ENCODE results near the gene ACTR10. TPM values are rescaled to one million over a fixed set of nuclear protein-coding genes. Genes with fewer than 3 reads are reported as not detected.
A peak's percentile ranks its signal among the peaks of the same experiment; 100 is the strongest.

The ACTR10 gene
- total RNA-seq, 1 donor from 2014 or later: 42.2 TPM

DNA sequence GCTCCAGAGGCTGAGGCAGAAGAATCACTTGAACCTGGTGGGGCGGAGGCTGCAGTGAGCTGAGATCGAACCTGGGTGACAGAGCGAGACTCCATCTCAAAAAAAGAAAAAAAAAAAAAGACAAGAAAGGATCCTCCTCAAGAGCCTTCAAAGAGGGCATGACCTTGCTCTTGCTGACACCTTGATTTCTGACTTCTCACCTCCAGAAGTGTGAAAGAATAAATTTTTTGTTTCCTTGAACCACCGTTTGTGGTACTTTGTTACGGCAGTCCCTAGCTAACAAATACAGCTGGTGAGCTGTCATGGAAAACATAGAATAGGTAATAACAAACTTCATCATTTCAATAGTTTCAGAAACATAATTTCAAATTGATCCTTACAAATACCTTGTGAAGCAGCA is 1.9 kb upstream of the ACTR10 start:
- H3K27me3 ChIP-seq: no peaks in the 10 kb centered on the region
- no peak overlapping the region for H3K4me3 ChIP-seq
- no peak overlapping the region for H3K27ac ChIP-seq
- TF ChIP-seq CTCF (IDR thresholded peaks at IDR 0.05) (no peak), POLR2A (IDR thresholded peaks at IDR 0.05) (no peak), POLR2AphosphoS5 (IDR thresholded peaks at IDR 0.05; ENCODE audit: insufficient read depth in 1 of 2, low read depth in 1 of 2) (no peak)
- no peaks in the 10 kb centered on the region for H3K9me3 ChIP-seq
- intact Hi-C loops (cut with DNase I): no loop called here
- DNase-seq (ENCODE audit: extremely low spot score in 2 of 2): no peak
- peaks cover 0 to 2% of the 10 kb centered on the region in 2 donors for H3K36me3 ChIP-seq
- H3K4me1 ChIP-seq: peaks cover 23% of the 10 kb centered on the region

- Histone ChIP-seq H3K27me3 (no peaks in the 10 kb centered on the region), H3K9me3 (no peaks in the 10 kb centered on the region), H3K4me3 (peak overlapping the region; percentile 77 to 83), H3K36me3 (peaks cover 0 to 11% of the 10 kb centered on the region in 2 donors), H3K27ac (peak overlapping the region; percentile 91), H3K4me1 (peaks cover 23% of the 10 kb centered on the region)
- DNase-seq (ENCODE audit: extremely low spot score in 2 of 2): no peak
- TF ChIP-seq POLR2AphosphoS5 (IDR thresholded peaks at IDR 0.05; ENCODE audit: insufficient read depth in 1 of 2, low read depth in 1 of 2) (no peak), CTCF (IDR thresholded peaks at IDR 0.05) (no peak), POLR2A (IDR thresholded peaks at IDR 0.05) (no peak)
- intact Hi-C loops (cut with DNase I): no loop called here
Observed at GRCh38 chr14:58200480-58200841, 512 bp downstream of the ACTR10 start.

- Histone ChIP-seq H3K4me1 (peaks cover 23% of the 10 kb centered on the region), H3K36me3 (peaks cover 0 to 11% of the 10 kb centered on the region in 2 donors), H3K4me3 (peak overlapping the region; percentile 77 to 83), H3K27me3 (no peaks in the 10 kb centered on the region), H3K27ac (peak overlapping the region; percentile 91), H3K9me3 (no peaks in the 10 kb centered on the region)
- no peak for TF ChIP-seq POLR2A (IDR thresholded peaks at IDR 0.05)
- TF ChIP-seq POLR2AphosphoS5 (IDR thresholded peaks at IDR 0.05; ENCODE audit: insufficient read depth in 1 of 2, low read depth in 1 of 2): no peak
- TF ChIP-seq CTCF (IDR thresholded peaks at IDR 0.05): no peak
- intact Hi-C loops (cut with DNase I): no loop called here
- DNase-seq (ENCODE audit: extremely low spot score in 2 of 2): no peak
Observed at GRCh38 chr14:58200846-58201245, 897 bp downstream of the ACTR10 start.

GRCh38 chr14:58213176-58213575 is 13.2 kb downstream of the ACTR10 start:
- Histone ChIP-seq H3K4me1 (no peaks in the 10 kb centered on the region), H3K36me3 (peaks cover under 1 to 71% of the 10 kb centered on the region in 2 donors), H3K4me3 (no peak overlapping the region), H3K9me3 (no peaks in the 10 kb centered on the region), H3K27me3 (no peaks in the 10 kb centered on the region), H3K27ac (no peak overlapping the region)
- no peak for DNase-seq (ENCODE audit: extremely low spot score in 2 of 2)
- TF ChIP-seq POLR2A (IDR thresholded peaks at IDR 0.05) (no peak), POLR2AphosphoS5 (IDR thresholded peaks at IDR 0.05; ENCODE audit: insufficient read depth in 1 of 2, low read depth in 1 of 2) (no peak), CTCF (IDR thresholded peaks at IDR 0.05) (no peak)
- intact Hi-C loops (cut with DNase I): no loop called here

GRCh38 chr14:58215191-58215914 is 15.4 kb downstream of the ACTR10 start:
- no peak for DNase-seq (ENCODE audit: extremely low spot score in 2 of 2)
- Histone ChIP-seq H3K36me3 (peaks cover 0 to 55% of the 10 kb centered on the region in 2 donors), H3K9me3 (no peaks in the 10 kb centered on the region)

More at GRCh38 chr14:58215191-58215914, 15.4 kb downstream of the ACTR10 start:
- Histone ChIP-seq H3K4me3 (no peak overlapping the region), H3K27me3 (no peaks in the 10 kb centered on the region), H3K27ac (no peak overlapping the region), H3K4me1 (no peaks in the 10 kb centered on the region)
- TF ChIP-seq CTCF (IDR thresholded peaks at IDR 0.05): no peak
- no peak for TF ChIP-seq POLR2A (IDR thresholded peaks at IDR 0.05)
- no peak for TF ChIP-seq POLR2AphosphoS5 (IDR thresholded peaks at IDR 0.05; ENCODE audit: insufficient read depth in 1 of 2, low read depth in 1 of 2)
- intact Hi-C loops (cut with DNase I): no loop called here

Data from vagina (tissue), 2 donors.